Bronchial epithelial cell (primary cell): Measurements from ENCODE around the gene CYS1. TPM values are rescaled to one million over a fixed set of nuclear protein-coding genes. Genes with fewer than 3 reads are reported as not detected.

Experiments used
- DNase-seq: peaks from one replicate; pipeline ENCODE4 v3.0.0-alpha.2; 2010; ENCODE audit warnings: low read depth
- FAIRE-seq: peaks from 2 replicates; lab custom pipeline; 2011; peaks lifted over from hg19 to GRCh38; lab: Jason Lieb, UNC
- H3K27me3 ChIP-seq: 2 replicates; pipeline ENCODE4 v1.5.1; 2011; ENCODE audit warnings: low read length; ENCODE audit not compliant: control insufficient read depth, insufficient read depth
- H3K36me3 ChIP-seq: 2 replicates; pipeline ENCODE4 v1.5.1; 2011; ENCODE audit warnings: low read length; ENCODE audit not compliant: control insufficient read depth, insufficient read depth
- H3K4me3 ChIP-seq: 2 replicates; pipeline ENCODE4 v1.5.1; 2011; ENCODE audit warnings: mild to moderate bottlenecking, low read depth, low read length, control low read depth
- CTCF ChIP-seq: IDR thresholded peaks from 2 replicates; pipeline ENCODE4 v1.5.1; 2011; ENCODE audit warnings: mild to moderate bottlenecking, moderate library complexity, low read length, control low read depth, inconsistent platforms; ENCODE audit not compliant: insufficient read depth, severe bottlenecking
- total RNA-seq: library from RNA; depleted of rRNA; stranded (reverse); fragments of >200 nt; gene quantifications from 2 replicates; pipeline ENCODE4 v1.2.1, GENCODE V29; 2014

Gene CYS1
- total RNA-seq, 1 donor from 2014 or later: 0.26 TPM

GRCh38 chr2:10022966-10023662 lies 57.1 kb downstream of the CYS1 start:
- FAIRE-seq (no peak), DNase-seq (no peak)
- no peak for TF ChIP-seq CTCF

GRCh38 chr2:10022445-10022844 lies 57.8 kb downstream of the CYS1 start:
- Histone ChIP-seq H3K27me3 (no peaks in the 10 kb centered on the region), H3K4me3 (no peak overlapping the region), H3K36me3 (no peaks in the 10 kb centered on the region)
- TF ChIP-seq CTCF: no peak
- FAIRE-seq: no peak
- no peak for DNase-seq

More at GRCh38 chr2:10022966-10023662, 57.1 kb downstream of the CYS1 start:
- Histone ChIP-seq H3K4me3 (no peak overlapping the region), H3K27me3 (no peaks in the 10 kb centered on the region), H3K36me3 (no peaks in the 10 kb centered on the region)

GRCh38 chr2:10022041-10022421 lies 58.2 kb downstream of the CYS1 start:
- H3K4me3 ChIP-seq: no peak overlapping the region
- H3K36me3 ChIP-seq: no peaks in the 10 kb centered on the region
- DNase-seq (no peak), FAIRE-seq (no peak)
- no peak for TF ChIP-seq CTCF
- no peaks in the 10 kb centered on the region for H3K27me3 ChIP-seq

GRCh38 chr2:10019602-10020400 lies 60.4 kb downstream of the CYS1 start:
- Histone ChIP-seq H3K36me3 (no peaks in the 10 kb centered on the region), H3K4me3 (no peak overlapping the region), H3K27me3 (no peaks in the 10 kb centered on the region)
- DNase-seq: no peak
- TF ChIP-seq CTCF: no peak
- FAIRE-seq: no peak

- no peak for TF ChIP-seq CTCF
- peak; percentile 94 for FAIRE-seq
- DNase-seq: peak; percentile 92
- Histone ChIP-seq H3K4me3 (no peak overlapping the region), H3K27me3 (no peaks in the 10 kb centered on the region), H3K36me3 (no peaks in the 10 kb centered on the region)
Measured at GRCh38 chr2:10019174-10019573, 61.0 kb downstream of the CYS1 start.
